H1 (cell line): ENCODE results near the gene GALNT11. TPM values are rescaled to one million over a fixed set of nuclear protein-coding genes. Genes with fewer than 3 reads are reported as not detected.

Experiments used
- CTCF ChIA-PET: fragments of 300-600 bp; sonication (Branson Sonifier 250); formaldehyde crosslinking; loops from one replicate; lab custom pipeline; 2021; ENCODE audit not compliant: partially characterized antibody; lab: Charles Lee
- POLR2A ChIA-PET: fragments of 300-600 bp; sonication (Branson Sonifier 250); formaldehyde crosslinking; loops from one replicate; lab custom pipeline; 2021; ENCODE audit warnings: inconsistent platforms; ENCODE audit not compliant: partially characterized antibody; lab: Charles Lee
- DNase-seq, 2 experiments: peaks; one replicate each; pipeline versions ENCODE4 v3.0.0 to v3.0.0-alpha.2; 2010 to 2022; ENCODE audit warnings: low spot score in 2 of 2, low read depth in 1 of 2, mixed read lengths in 1 of 2
- FAIRE-seq: peaks from 2 replicates; lab custom pipeline; 2011; peaks lifted over from hg19 to GRCh38; lab: Jason Lieb, UNC
- H2AFZ ChIP-seq: 2 replicates; pipeline ENCODE4 v1.8.1; 2012; ENCODE audit warnings: low read length, inconsistent platforms
- H2AK5ac ChIP-seq: 2 replicates; pipeline ENCODE4 v1.6.1; 2013; ENCODE audit warnings: low read depth, low read length
- H2BK120ac ChIP-seq: replicated peaks from 2 replicates; pipeline ENCODE3; 2013; ENCODE audit warnings: low read depth, low read length, inconsistent platforms
- H2BK12ac ChIP-seq: 2 replicates; pipeline ENCODE4 v1.6.1; 2013; ENCODE audit warnings: low read depth, low read length
- H2BK15ac ChIP-seq: 2 replicates; pipeline ENCODE4 v1.6.1; 2013; ENCODE audit warnings: low read length
- H2BK20ac ChIP-seq: 2 replicates; pipeline ENCODE4 v1.6.1; 2013; ENCODE audit warnings: low read length
- H2BK5ac ChIP-seq: 2 replicates; pipeline ENCODE4 v1.6.1; 2013; ENCODE audit warnings: low read depth, low read length
- H3K14ac ChIP-seq: 2 replicates; pipeline ENCODE4 v1.6.1; 2013; ENCODE audit warnings: inconsistent platforms; ENCODE audit not compliant: insufficient read length
- H3K18ac ChIP-seq: 2 replicates; pipeline ENCODE4 v1.6.1; 2013; ENCODE audit warnings: low read length; ENCODE audit errors: extremely low read depth
- H3K23ac ChIP-seq: 2 replicates; pipeline ENCODE4 v1.6.1; 2013; ENCODE audit warnings: inconsistent platforms; ENCODE audit not compliant: insufficient read length
- H3K23me2 ChIP-seq: 2 replicates; pipeline ENCODE4 v1.6.1; 2013; ENCODE audit warnings: low read depth, low read length
- H3K27ac ChIP-seq: 2 replicates; pipeline ENCODE4 v1.6.1; 2011; ENCODE audit warnings: low read depth, low read length, inconsistent platforms
- H3K27me3 ChIP-seq, 4 experiments: replicated peaks in 1 of 4; 1 replicate in 1 of 4; 2 replicates in 3 of 4; pipeline versions ENCODE4 v1.6.1 to v1.8.1; 2011 to 2013; ENCODE audit warnings: low read length in 3 of 4, mild to moderate bottlenecking in 3 of 4, inconsistent platforms in 2 of 4, mixed read lengths in 2 of 4, moderate library complexity in 1 of 4; ENCODE audit not compliant: control insufficient read depth in 3 of 4, insufficient read depth in 3 of 4; ENCODE audit errors: extremely low read depth in 1 of 4
- H3K36me3 ChIP-seq, 4 experiments: 2 replicates each; pipeline versions ENCODE4 v1.6.1 to v1.8.1; 2011 to 2013; ENCODE audit warnings: mild to moderate bottlenecking in 4 of 4, low read length in 3 of 4, moderate library complexity in 2 of 4, control low read depth in 1 of 4, inconsistent platforms in 1 of 4; ENCODE audit not compliant: insufficient read depth in 4 of 4, control insufficient read depth in 2 of 4
- H3K4ac ChIP-seq: replicated peaks from 2 replicates; pipeline ENCODE3; 2013; ENCODE audit warnings: low read length, low read depth, mixed read lengths, inconsistent platforms; ENCODE audit not compliant: insufficient read length
- H3K4me1 ChIP-seq, 4 experiments: replicated peaks in 1 of 4; 1 replicate in 1 of 4; 2 replicates in 3 of 4; pipeline versions ENCODE4 v1.6.1 to v1.8.1; 2011 to 2013; ENCODE audit warnings: low read length in 3 of 4, inconsistent platforms in 2 of 4, mixed read lengths in 1 of 4; ENCODE audit not compliant: insufficient read depth in 4 of 4, control insufficient read depth in 3 of 4
- H3K4me2 ChIP-seq, 2 experiments: 2 replicates each; pipeline versions ENCODE4 v1.6.1 to v1.8.1; 2011 to 2013; ENCODE audit warnings: low read depth in 2 of 2, low read length in 2 of 2, control low read depth in 1 of 2, inconsistent platforms in 1 of 2, mild to moderate bottlenecking in 1 of 2; ENCODE audit not compliant: insufficient read depth in 1 of 2
- H3K4me3 ChIP-seq, 4 experiments: fragments of 200-600, 300-600 bp in 1 of 4; sonication (generic), shearing (Covaris generic), sonication (Bioruptor Twin) in 1 of 4; 2 replicates each; pipeline versions ENCODE4 v1.5.1 to v1.8.1; 2011 to 2016; ENCODE audit warnings: low read length in 4 of 4, low read depth in 3 of 4, control low read depth in 2 of 4, inconsistent platforms in 2 of 4, mild to moderate bottlenecking in 2 of 4, mixed read lengths in 1 of 4, moderate library complexity in 1 of 4; ENCODE audit not compliant: insufficient read depth in 2 of 4; ENCODE audit errors: extremely low read depth in 1 of 4
- H3K56ac ChIP-seq: replicated peaks from 2 replicates; pipeline ENCODE3; 2013; ENCODE audit warnings: low read depth, mild to moderate bottlenecking, mixed read lengths, low read length, inconsistent platforms; ENCODE audit not compliant: insufficient read length
- H3K79me1 ChIP-seq: 2 replicates; pipeline ENCODE4 v1.6.1; 2013; ENCODE audit warnings: low read depth, low read length, control low read depth
- H3K79me2 ChIP-seq, 2 experiments: 2 replicates each; pipeline versions ENCODE4 v1.6.1 to v1.8.1; 2012 to 2013; ENCODE audit warnings: low read length in 2 of 2, mild to moderate bottlenecking in 2 of 2, inconsistent platforms in 1 of 2; ENCODE audit not compliant: insufficient read depth in 2 of 2, control insufficient read depth in 1 of 2
- H3K9ac ChIP-seq, 4 experiments: replicated peaks in 1 of 4; 1 replicate in 1 of 4; 2 replicates in 3 of 4; pipeline versions ENCODE4 v1.6.1 to v1.8.1; 2011 to 2013; ENCODE audit warnings: low read depth in 3 of 4, low read length in 3 of 4, control low read depth in 2 of 4, mild to moderate bottlenecking in 2 of 4, moderate library complexity in 2 of 4, inconsistent platforms in 1 of 4; ENCODE audit errors: extremely low read depth in 1 of 4
- H3K9me3 ChIP-seq, 2 experiments: 2 replicates each; pipeline versions ENCODE4 v1.6.1 to v1.8.1; 2012 to 2013; ENCODE audit warnings: mild to moderate bottlenecking in 2 of 2, moderate library complexity in 2 of 2, control low read depth in 1 of 2, inconsistent platforms in 1 of 2, low read depth in 1 of 2, low read length in 1 of 2, mixed read lengths in 1 of 2; ENCODE audit not compliant: insufficient read depth in 2 of 2
- H4K20me1 ChIP-seq, 2 experiments: replicated peaks in 1 of 2; 2 replicates each; pipeline versions ENCODE3 to v1.8.1; 2011 to 2013; ENCODE audit warnings: inconsistent platforms in 2 of 2, low read length in 2 of 2, mild to moderate bottlenecking in 1 of 2; ENCODE audit not compliant: insufficient read depth in 2 of 2, control insufficient read depth in 1 of 2
- H4K5ac ChIP-seq: 2 replicates; pipeline ENCODE4 v1.6.1; 2013; ENCODE audit warnings: low read length, low read depth, mixed read lengths, inconsistent platforms; ENCODE audit not compliant: insufficient read length
- H4K8ac ChIP-seq: 2 replicates; pipeline ENCODE4 v1.8.0; 2013; ENCODE audit warnings: mild to moderate bottlenecking, moderate library complexity, low read length, inconsistent platforms; ENCODE audit not compliant: insufficient read depth; ENCODE audit errors: extremely low read depth
- H4K91ac ChIP-seq: replicated peaks from 2 replicates; pipeline ENCODE3; 2013; ENCODE audit warnings: low read length, mixed read lengths, inconsistent platforms; ENCODE audit not compliant: insufficient read length
- ASH2L ChIP-seq: fragments of 200-600, 300-600 bp; sonication (generic); IDR thresholded peaks from one replicate; pipeline ENCODE4 v1.7.1; 2017; ENCODE audit warnings: low read length
- CBX8 ChIP-seq: fragments of 300-800, 300-1000 bp; sonication (generic); IDR thresholded peaks from 2 replicates; pipeline ENCODE4 v1.7.1; 2016; ENCODE audit warnings: low read depth, low read length, borderline replicate concordance
- CEBPB ChIP-seq: IDR thresholded peaks from 2 replicates; pipeline ENCODE4 v1.6.1; 2012; ENCODE audit warnings: low read depth, low read length
- EZH2 ChIP-seq: fragments of 200-600 bp; sonication (generic); IDR thresholded peaks from 2 replicates; pipeline ENCODE4 v1.7.1; 2012; ENCODE audit warnings: low read depth, mild to moderate bottlenecking, moderate library complexity, low read length, inconsistent platforms; ENCODE audit not compliant: severe bottlenecking
- JUN ChIP-seq: IDR thresholded peaks from 2 replicates; pipeline ENCODE4 v1.6.1; 2011; ENCODE audit warnings: low read depth, mild to moderate bottlenecking, improper control_type of control experiment, low read length
- MAFK ChIP-seq: IDR thresholded peaks from 2 replicates; pipeline ENCODE4 v1.6.1; 2012; ENCODE audit warnings: low read depth, mild to moderate bottlenecking, improper control_type of control experiment, low read length
- POU5F1 ChIP-seq: IDR thresholded peaks from 2 replicates; pipeline ENCODE4 v1.6.1; 2011; ENCODE audit warnings: low read depth, mild to moderate bottlenecking, low read length, moderate library complexity
- SAP30 ChIP-seq: fragments of 300-600 bp; sonication (generic); IDR thresholded peaks from 2 replicates; pipeline ENCODE4 v1.7.1; 2012; ENCODE audit warnings: low read length, moderate library complexity, mild to moderate bottlenecking, inconsistent platforms; ENCODE audit not compliant: insufficient read depth, insufficient replicate concordance
- SIRT6 ChIP-seq: IDR thresholded peaks from one replicate; pipeline ENCODE4 v1.7.1; 2012; ENCODE audit warnings: low read length, inconsistent platforms
- SIX5 ChIP-seq: IDR thresholded peaks from 2 replicates; pipeline ENCODE4 v1.6.1; 2011; ENCODE audit warnings: mild to moderate bottlenecking, low read depth, low read length
- SUZ12 ChIP-seq: fragments of 200-600 bp; sonication (generic); IDR thresholded peaks from 2 replicates; pipeline ENCODE4 v1.6.1; 2012; ENCODE audit warnings: mild to moderate bottlenecking, inconsistent platforms, low read length, moderate library complexity, mixed read lengths
- YY1 ChIP-seq: IDR thresholded peaks from 2 replicates; pipeline ENCODE4 v1.6.1; 2011; ENCODE audit warnings: low read depth, mild to moderate bottlenecking, low read length
- WGBS, 2 experiments: shearing (Covaris generic) in 1 of 2; methylation state at CpG; one replicate each; pipeline versions ENCODE4 v1.1.6 to v1.1.7; 2013 to 2015; ENCODE audit warnings: low lambda C conversion rate in 2 of 2, mixed read lengths in 2 of 2, inconsistent platforms in 1 of 2, low coverage in 1 of 2, missing lambda C conversion rate in 1 of 2; ENCODE audit not compliant: insufficient replicate concordance in 2 of 2, insufficient coverage in 1 of 2, insufficient read length in 1 of 2; ENCODE audit errors: extremely low coverage in 1 of 2, missing lambda C conversion rate in 1 of 2; 5-methylcytosine and 5-hydroxymethylcytosine counted together
- polyA plus RNA-seq, 7 experiments: library from polyadenylated mRNA; depleted of rRNA in 3 of 7; stranded (reverse) in 5 of 7; unstranded in 2 of 7; fragments of >200 nt in 5 of 7; fragments of 200-250 nt in 2 of 7; gene quantifications; 1 replicate in 5 of 7; 2 replicates in 1 of 7; 4 replicates in 1 of 7; pipeline versions ENCODE4 v1.2.1 to v1.2.3, GENCODE V29; 2011 to 2013; ENCODE audit warnings: missing spikeins in 2 of 7, mixed read lengths in 2 of 7
- total RNA-seq: library from RNA; stranded (reverse); fragmentation: NEBNext Ultra II Directional; extraction: Animal tissue kit (Norgen Biotek cat#: 25700); gene quantifications from 2 replicates; pipeline ENCODE4 v1.2.1, GENCODE V29; 2021

Gene GALNT11
- total and polyA plus RNA-seq, 2 of the 8 experiments (the other 6 are each of a cell fraction or from before 2014, with no cell fraction given) = 20.5 to 23.2 TPM

GRCh38 chr7:152158801-152159587 is 133.5 kb downstream of the GALNT11 start:
- DNase-seq = no peak
- H4K8ac ChIP-seq = no peak overlapping the region
- H2BK5ac ChIP-seq = no peak overlapping the region
- peaks cover 1 to 4% of the 10 kb centered on the region in 2 experiments for H4K20me1 ChIP-seq
- H3K9me3 ChIP-seq = no peaks in the 10 kb centered on the region
- H3K79me1 ChIP-seq = no peaks in the 10 kb centered on the region
- POLR2A ChIA-PET = interaction anchor here (0.6 kb wide), 1 partner anchor 260 kb away, joined by 3 read pairs; no protein-coding TSS in a partner anchor
- no peak overlapping the region for H3K4ac ChIP-seq
- no peak overlapping the region for H3K14ac ChIP-seq
- TF ChIP-seq CBX8 = no peak
- no peak for TF ChIP-seq SUZ12
- no peak for TF ChIP-seq EZH2
- TF ChIP-seq ASH2L = no peak
- TF ChIP-seq SIRT6 = no peak
- TF ChIP-seq MAFK = no peak
- TF ChIP-seq JUN = no peak
- no peak for TF ChIP-seq SIX5
- no peak for TF ChIP-seq CEBPB
- TF ChIP-seq POU5F1 = no peak
- TF ChIP-seq YY1 = no peak
- TF ChIP-seq SAP30 = no peak
- no peak overlapping the region for H2BK20ac ChIP-seq
- H3K9ac ChIP-seq = no peak overlapping the region
- no peaks in the 10 kb centered on the region for H3K23me2 ChIP-seq
- H3K36me3 ChIP-seq = peaks cover 16 to 68% (median 36%) of the 10 kb centered on the region in 4 experiments
- H4K5ac ChIP-seq = no peak overlapping the region
- no peak overlapping the region for H4K91ac ChIP-seq
- no peak overlapping the region for H3K56ac ChIP-seq
- no peak overlapping the region for H2BK12ac ChIP-seq
- no peak overlapping the region for H3K4me3 ChIP-seq
- no peak overlapping the region for H3K18ac ChIP-seq
- no peak overlapping the region for H3K4me2 ChIP-seq
- H3K27ac ChIP-seq = no peak overlapping the region
- H2BK15ac ChIP-seq = no peak overlapping the region
- no peak overlapping the region for H3K23ac ChIP-seq
- H3K4me1 ChIP-seq = no peaks in the 10 kb centered on the region
- no peak overlapping the region for H2BK120ac ChIP-seq
- H2AK5ac ChIP-seq = no peak overlapping the region
- no peak overlapping the region for H2AFZ ChIP-seq
- H3K79me2 ChIP-seq = no peaks in the 10 kb centered on the region
- no peak for FAIRE-seq
- no peaks in the 10 kb centered on the region for H3K27me3 ChIP-seq
- WGBS, 2 experiments = 93% methylated on average over 11 of the region's 11 CpGs; no CpG with 5 or more reads in 1 of the 2 experiments
- CTCF ChIA-PET = interaction anchor here (1.1 to 2.6 kb wide), 3 partner anchors 13 to 548 kb away, joined by 3 to 8 read pairs (median 4); no protein-coding TSS in a partner anchor
